SK-N-SH treated with all-trans-retinoic acid at 6 μM for 48 hours (cell line): ENCODE results near the gene RAB14.
A peak's percentile ranks its signal among the peaks of the same experiment; 100 is the strongest.

ENCODE experiments used
- ATAC-seq: fragments of 200-7000 bp; cut with Tn5 transposase; 3 replicates; pipeline ENCODE4 v1.9.1; 2020; ENCODE audit warnings: mild to moderate bottlenecking, moderate library complexity
- ARNTL ChIP-seq: fragments of 450-650 bp; formaldehyde crosslinking; IDR thresholded peaks from 2 replicates; pipeline ENCODE4 v1.5.0; 2020; ENCODE audit warnings: low read depth, mild to moderate bottlenecking, moderate library complexity, borderline replicate concordance
- BACH2 ChIP-seq: fragments of 250-450 bp; sonication (Bioruptor Pico); IDR thresholded peaks from 2 replicates; pipeline ENCODE4 v1.9.0; 2021; ENCODE audit warnings: mild to moderate bottlenecking, borderline replicate concordance
- CREB5 ChIP-seq: fragments of 250-450 bp; sonication (Bioruptor Pico); IDR thresholded peaks from 2 replicates; pipeline ENCODE4 v1.5.1; 2020; ENCODE audit warnings: low read depth, mild to moderate bottlenecking, moderate library complexity
- ESRRG ChIP-seq: fragments of 250-450 bp; sonication (Bioruptor Pico); IDR thresholded peaks from 2 replicates; pipeline ENCODE4 v1.6.1; 2021; ENCODE audit warnings: mild to moderate bottlenecking
- GLIS3 ChIP-seq: fragments of 250-450 bp; sonication (Bioruptor Pico); IDR thresholded peaks from 2 replicates; pipeline ENCODE4 v1.5.0; 2020; ENCODE audit warnings: mild to moderate bottlenecking, moderate library complexity
- ISL1 ChIP-seq: fragments of 250-450 bp; sonication (Bioruptor Pico); IDR thresholded peaks from 2 replicates; pipeline ENCODE4 v2.1.2; 2022; ENCODE audit warnings: mild to moderate bottlenecking, moderate library complexity
- OSR1 ChIP-seq: fragments of 250-450 bp; sonication (Bioruptor Pico); IDR thresholded peaks from 2 replicates; pipeline ENCODE4 v1.8.0; 2022; ENCODE audit warnings: moderate library complexity, mild to moderate bottlenecking, inconsistent platforms
- PATZ1 ChIP-seq: fragments of 250-450 bp; sonication (Bioruptor Pico); IDR thresholded peaks from 2 replicates; pipeline ENCODE4 v1.8.0; 2020; ENCODE audit warnings: mild to moderate bottlenecking, moderate library complexity, borderline replicate concordance
- POU6F1 ChIP-seq: fragments of 250-450 bp; sonication (Bioruptor Pico); IDR thresholded peaks from 2 replicates; pipeline ENCODE4 v1.8.0; 2021; ENCODE audit warnings: low read depth, mild to moderate bottlenecking, moderate library complexity, borderline replicate concordance
- PPARA ChIP-seq: fragments of 250-450 bp; sonication (Bioruptor Pico); IDR thresholded peaks from 2 replicates; pipeline ENCODE4 v1.5.0; 2020; ENCODE audit warnings: mild to moderate bottlenecking, borderline replicate concordance
- RARB ChIP-seq: fragments of 250-450 bp; sonication (Bioruptor Pico); IDR thresholded peaks from 2 replicates; pipeline ENCODE4 v1.8.0; 2021; ENCODE audit warnings: mild to moderate bottlenecking, moderate library complexity
- SNAI2 ChIP-seq: fragments of 250-450 bp; sonication (Bioruptor Pico); IDR thresholded peaks from 2 replicates; pipeline ENCODE4 v1.5.0; 2020; ENCODE audit warnings: mild to moderate bottlenecking, moderate library complexity
- TCF4 ChIP-seq: fragments of 250-450 bp; sonication (Bioruptor Pico); IDR thresholded peaks from 2 replicates; pipeline ENCODE4 v1.8.0; 2021; ENCODE audit warnings: mild to moderate bottlenecking, moderate library complexity, borderline replicate concordance
- TOX ChIP-seq: fragments of 250-450 bp; sonication (Bioruptor Pico); IDR thresholded peaks from 2 replicates; pipeline ENCODE4 v1.8.0; 2021; ENCODE audit warnings: mild to moderate bottlenecking, moderate library complexity, borderline replicate concordance
- TSHZ2 ChIP-seq: fragments of 250-450 bp; sonication (Bioruptor Pico); IDR thresholded peaks from 2 replicates; pipeline ENCODE4 v1.5.0; 2020; ENCODE audit warnings: mild to moderate bottlenecking, moderate library complexity
- ZC3H10 ChIP-seq: fragments of 250-450 bp; sonication (Bioruptor Pico); IDR thresholded peaks from 2 replicates; pipeline ENCODE4 v1.5.1; 2021; ENCODE audit warnings: mild to moderate bottlenecking, moderate library complexity
- ZFP3 ChIP-seq: fragments of 250-450 bp; sonication (Bioruptor Pico); IDR thresholded peaks from 2 replicates; pipeline ENCODE4 v1.5.0; 2020; ENCODE audit warnings: mild to moderate bottlenecking, moderate library complexity
- ZFP30 ChIP-seq: fragments of 450-650 bp; formaldehyde crosslinking; IDR thresholded peaks from 2 replicates; pipeline ENCODE4 v1.5.0; 2022; ENCODE audit warnings: mild to moderate bottlenecking, moderate library complexity
- ZNF70 ChIP-seq: fragments of 450-650 bp; formaldehyde crosslinking; IDR thresholded peaks from 2 replicates; pipeline ENCODE4 v1.5.0; 2020; ENCODE audit warnings: mild to moderate bottlenecking, moderate library complexity
- ZNF8 ChIP-seq: fragments of 450-650 bp; formaldehyde crosslinking; IDR thresholded peaks from 2 replicates; pipeline ENCODE4 v1.5.0; 2020; ENCODE audit warnings: mild to moderate bottlenecking, moderate library complexity

RAB14 gene

GRCh38 chr9:121204611-121205010 lies 2.9 kb upstream of the RAB14 start:
- TF ChIP-seq TOX (no peak), SNAI2 (CRISPR knock-in tag) (no peak), ZNF8 (CRISPR knock-in tag) (no peak), ESRRG (CRISPR knock-in tag) (no peak), POU6F1 (CRISPR knock-in tag) (no peak), ZNF70 (CRISPR knock-in tag) (no peak), TCF4 (no peak), ZC3H10 (CRISPR knock-in tag) (no peak), ZFP3 (no peak), ZFP30 (CRISPR knock-in tag) (no peak)
- ATAC-seq = no peak

- TF ChIP-seq TCF4 = no peak
- no peak for TF ChIP-seq ZNF8 (CRISPR knock-in tag)
- no peak for TF ChIP-seq ZNF70 (CRISPR knock-in tag)
- no peak for TF ChIP-seq PATZ1 (CRISPR knock-in tag)
- no peak for TF ChIP-seq BACH2 (CRISPR knock-in tag)
- no peak for TF ChIP-seq PPARA (CRISPR knock-in tag)
- no peak for TF ChIP-seq ZFP3
- TF ChIP-seq RARB = no peak
- no peak for TF ChIP-seq ARNTL (CRISPR knock-in tag)
- no peak for TF ChIP-seq ZC3H10 (CRISPR knock-in tag)
- no peak for TF ChIP-seq GLIS3 (CRISPR knock-in tag)
- TF ChIP-seq SNAI2 (CRISPR knock-in tag) = no peak
- no peak for TF ChIP-seq ISL1 (CRISPR knock-in tag)
- no peak for TF ChIP-seq ESRRG (CRISPR knock-in tag)
- TF ChIP-seq TOX = no peak
Observed at GRCh38 chr9:121204121-121204520, 2.5 kb upstream of the RAB14 start.

GRCh38 chr9:121201045-121201737 lies 478 bp downstream of the RAB14 start:
- peak; percentile 50 for ATAC-seq
- TF ChIP-seq ZFP3 = no peak
- TF ChIP-seq BACH2 (CRISPR knock-in tag) = no peak
- TF ChIP-seq CREB5 = no peak
- TF ChIP-seq TSHZ2 (CRISPR knock-in tag) = no peak
- TF ChIP-seq ISL1 (CRISPR knock-in tag) = no peak
- no peak for TF ChIP-seq POU6F1 (CRISPR knock-in tag)
- TF ChIP-seq ZNF70 (CRISPR knock-in tag) = no peak
- TF ChIP-seq ZC3H10 (CRISPR knock-in tag) = no peak
- no peak for TF ChIP-seq PPARA (CRISPR knock-in tag)
- TF ChIP-seq ZNF8 (CRISPR knock-in tag) = no peak
- TF ChIP-seq PATZ1 (CRISPR knock-in tag) = no peak
- TF ChIP-seq OSR1 (CRISPR knock-in tag) = no peak
- no peak for TF ChIP-seq ARNTL (CRISPR knock-in tag)

More at GRCh38 chr9:121204121-121204520, 2.5 kb upstream of the RAB14 start:
- no peak for ATAC-seq
